ENCODE measurements around the gene ALDH1A2.
"Not testable (repeated sequence)": the region's sequence is repeated elsewhere in the genome, so short reads cannot be mapped to it uniquely, and the experiment has no call there.

ALDH1A2 gene

DNA sequence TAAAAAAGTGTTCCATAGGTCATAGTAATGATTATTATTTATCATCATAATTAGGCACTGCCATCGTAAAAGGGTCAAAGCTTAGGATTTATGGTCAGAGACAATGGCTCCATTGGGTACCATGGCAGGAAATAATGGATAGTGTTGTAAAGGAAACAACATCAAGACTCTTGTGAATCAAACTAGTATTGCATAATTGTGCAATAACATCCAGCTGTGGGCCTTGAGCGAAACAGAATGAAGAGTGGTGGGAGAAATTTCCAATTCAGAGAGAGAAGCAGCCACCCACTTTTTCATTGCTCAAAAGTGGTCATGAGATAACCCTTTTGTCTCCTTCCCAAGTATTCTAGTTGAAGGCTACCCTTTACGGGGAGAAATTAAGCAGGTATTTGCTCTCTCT, 61.7 kb downstream of the ALDH1A2 start:
- in situ Hi-C loops (cut with HindIII; ENCODE audit: low sequenced_read_pairs): no loop called here

DNA sequence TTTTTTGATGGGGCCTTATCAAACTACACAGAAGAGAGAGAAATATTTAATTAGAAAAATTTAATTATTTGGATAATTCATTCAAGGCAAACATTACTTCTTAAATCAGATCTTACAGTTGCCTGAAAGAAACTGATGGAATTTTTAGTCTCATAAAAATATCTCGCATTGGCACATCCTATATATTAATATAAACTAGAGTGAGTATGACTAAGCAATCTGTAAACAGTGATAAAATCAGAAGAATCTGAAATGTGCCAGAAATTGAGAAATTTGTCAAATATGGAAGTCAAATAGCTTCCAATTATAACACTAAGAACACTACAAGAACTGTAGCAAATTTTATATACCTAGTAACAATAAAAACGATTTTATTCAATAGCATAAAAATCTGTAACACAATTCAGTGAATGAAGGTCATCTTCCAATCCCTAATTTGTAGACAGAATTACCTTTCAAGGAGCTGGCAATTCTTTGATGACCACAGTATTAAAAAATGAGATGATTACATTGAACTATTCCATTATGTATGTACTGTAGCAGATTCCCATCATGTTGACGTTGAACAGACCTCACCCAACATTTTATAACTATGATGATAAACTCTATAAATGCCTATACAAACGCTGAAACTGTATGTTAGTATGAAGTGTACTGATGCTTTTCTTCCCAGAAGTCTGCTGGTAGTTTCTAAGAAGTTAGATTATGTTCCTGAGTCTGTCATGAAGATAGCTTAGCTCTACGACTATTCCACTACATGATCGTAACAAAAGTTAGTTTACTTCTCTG, 63.0 kb downstream of the ALDH1A2 start:
- in situ Hi-C loops (cut with HindIII; ENCODE audit: low sequenced_read_pairs): no loop called here

DNA sequence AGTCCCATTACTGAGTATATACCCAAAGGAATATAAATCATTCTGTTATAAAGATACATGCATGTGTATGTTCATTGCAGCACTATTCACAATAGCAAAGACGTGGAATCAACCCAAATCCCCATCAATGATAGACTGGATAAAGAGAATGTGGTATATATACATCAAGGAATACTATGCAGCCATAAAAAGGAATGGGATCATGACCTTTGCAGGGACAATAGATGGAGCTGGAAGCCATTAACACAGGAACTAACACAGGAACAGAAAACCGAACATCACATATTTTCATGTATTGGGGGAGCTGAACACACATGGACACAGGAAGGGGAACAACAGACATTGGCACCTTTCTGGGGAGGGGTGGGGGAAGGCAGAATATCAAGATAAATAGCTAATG, 65.8 kb downstream of the ALDH1A2 start:
- in situ Hi-C loops (cut with HindIII; ENCODE audit: low sequenced_read_pairs): not testable (repeated sequence)

DNA sequence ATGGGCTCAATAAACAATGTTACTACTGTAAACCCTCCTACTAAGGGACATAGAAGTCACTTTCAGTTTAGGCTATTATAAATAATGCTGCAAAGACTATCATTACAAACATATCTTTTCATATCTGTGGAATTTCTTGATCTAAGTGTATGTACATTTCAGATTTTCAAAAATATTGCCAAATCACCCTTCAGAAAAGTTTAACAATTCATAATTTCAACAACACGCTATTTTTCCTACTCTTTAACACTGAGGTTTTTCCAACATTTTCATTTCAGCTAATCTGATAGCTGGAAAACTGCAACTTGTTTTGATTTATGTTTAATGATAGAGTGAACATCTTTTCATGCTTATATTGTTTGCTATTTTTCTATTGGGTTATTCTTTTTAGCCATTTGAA, 69.0 kb downstream of the ALDH1A2 start:
- in situ Hi-C loops (cut with HindIII; ENCODE audit: low sequenced_read_pairs): no loop called here

DNA sequence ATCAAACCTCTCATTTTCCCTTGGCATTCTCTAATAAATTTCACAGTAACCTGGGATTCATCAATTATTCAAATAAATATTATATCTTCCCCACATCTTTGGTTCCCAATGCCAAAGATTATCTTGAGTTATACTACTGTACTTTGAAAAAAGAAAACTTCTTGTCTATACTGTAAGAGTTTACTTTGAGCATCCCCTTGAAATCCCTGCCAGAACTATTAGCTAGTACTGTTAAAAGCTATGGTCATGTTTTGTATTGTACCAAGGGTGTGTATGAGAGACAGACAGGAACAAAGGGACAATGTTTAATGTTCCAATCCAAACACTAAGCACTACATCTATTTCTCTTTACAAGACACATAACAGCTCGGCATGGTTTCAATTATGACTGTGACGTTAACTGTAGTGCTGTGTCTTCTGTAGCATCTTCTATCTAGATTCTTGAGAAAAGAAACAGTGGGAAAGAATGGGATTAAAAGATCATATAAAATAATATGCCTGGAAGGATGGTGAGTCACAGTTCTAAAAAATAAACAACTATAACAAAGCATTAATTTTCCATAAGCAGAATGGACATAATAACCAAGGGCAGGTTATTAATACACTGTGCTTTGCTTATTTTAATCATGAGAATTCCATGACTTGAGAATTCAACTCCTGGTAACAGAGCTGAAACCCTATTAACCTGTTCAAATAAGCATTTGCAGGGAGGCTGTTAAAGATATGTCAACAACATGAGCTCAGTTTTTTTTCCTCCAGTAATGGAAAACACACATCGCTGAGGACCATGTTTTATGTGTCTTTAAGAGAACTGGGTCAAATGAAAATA, 71.1 kb downstream of the ALDH1A2 start:
- in situ Hi-C loops (cut with HindIII; ENCODE audit: low sequenced_read_pairs): no loop called here

DNA sequence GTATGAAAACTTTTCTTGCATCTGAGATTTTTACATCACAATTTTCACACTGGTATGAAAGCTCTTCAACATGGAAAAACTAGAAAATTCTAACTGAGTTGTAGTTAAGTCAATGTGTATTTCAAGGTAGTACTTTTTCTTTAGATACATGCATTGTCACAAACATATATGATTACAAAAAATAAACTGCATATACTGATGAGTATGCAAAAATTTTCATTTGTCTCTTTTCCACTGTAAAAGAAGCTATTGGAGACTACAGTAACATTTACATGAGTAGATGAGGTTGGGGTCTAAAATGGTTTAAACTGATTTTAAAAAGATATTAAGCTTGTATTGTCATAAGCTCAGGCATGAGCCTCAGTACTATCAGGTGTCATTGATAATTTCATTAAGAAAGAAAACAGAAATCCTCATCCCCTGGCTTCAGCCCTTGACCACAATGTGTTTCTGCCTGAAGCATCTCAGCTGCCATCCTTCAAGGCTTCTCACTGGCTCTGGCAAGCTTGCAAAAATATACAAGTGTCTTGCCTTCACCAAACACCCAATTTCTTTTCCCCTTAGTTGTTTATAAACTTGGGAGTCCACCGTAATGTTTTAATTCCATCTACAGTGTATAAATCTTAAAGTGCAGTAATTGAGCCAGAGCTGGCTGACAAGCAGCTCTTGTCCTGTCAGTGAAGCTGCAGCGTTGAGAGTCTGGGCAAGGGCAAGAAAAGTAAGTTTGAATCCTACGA, 71.9 kb downstream of the ALDH1A2 start:
- in situ Hi-C loops (cut with HindIII; ENCODE audit: low sequenced_read_pairs): no loop called here

DNA sequence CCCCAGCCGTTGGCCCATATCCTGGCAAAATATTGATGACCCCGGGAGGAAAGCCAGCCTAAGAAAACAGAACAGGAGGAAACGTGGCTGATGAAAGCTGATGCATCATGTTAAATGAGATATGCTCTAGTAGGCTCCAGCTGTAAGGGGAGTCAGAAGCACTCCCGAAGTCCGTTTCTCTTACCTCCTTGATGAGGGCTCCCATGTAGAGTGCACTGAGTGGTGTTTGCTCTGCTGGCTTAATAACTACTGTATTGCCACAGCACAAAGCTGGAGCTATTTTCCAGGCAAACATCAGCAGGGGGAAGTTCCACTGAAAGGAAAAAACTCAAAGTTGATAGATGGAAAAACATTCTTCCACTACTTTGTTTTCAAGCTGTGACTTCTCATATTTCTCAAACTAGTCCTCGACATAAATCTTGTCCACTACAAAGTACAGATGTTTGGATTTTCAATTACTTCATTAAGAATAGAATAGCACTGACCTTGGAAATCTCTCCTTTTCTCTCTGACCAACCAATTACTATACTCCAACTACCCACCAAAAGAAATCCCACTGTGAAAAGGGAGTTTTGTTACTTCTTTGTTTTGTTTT, 72.7 kb downstream of the ALDH1A2 start:
- in situ Hi-C loops (cut with HindIII; ENCODE audit: low sequenced_read_pairs): no loop called here

DNA sequence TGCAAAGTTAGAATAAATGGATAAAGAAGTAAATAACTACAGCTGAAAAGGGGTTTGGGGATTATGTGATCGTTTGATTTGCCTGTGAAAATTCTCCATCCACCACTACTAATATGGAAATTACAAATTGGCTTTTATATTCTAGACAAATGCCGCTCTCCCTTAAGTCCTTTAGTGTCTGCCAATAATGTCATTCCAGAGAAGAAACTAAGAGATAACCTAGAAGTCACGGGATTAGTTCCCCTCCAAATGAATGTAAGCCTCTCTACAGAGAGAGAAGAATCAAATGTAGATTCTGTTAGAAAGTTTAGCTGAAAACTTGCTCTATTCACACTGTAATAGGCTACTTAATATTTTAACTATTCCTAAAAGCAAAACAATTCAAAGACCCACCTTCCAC, 92.0 kb downstream of the ALDH1A2 start:
- in situ Hi-C loops (cut with HindIII; ENCODE audit: low sequenced_read_pairs): no loop called here

DNA sequence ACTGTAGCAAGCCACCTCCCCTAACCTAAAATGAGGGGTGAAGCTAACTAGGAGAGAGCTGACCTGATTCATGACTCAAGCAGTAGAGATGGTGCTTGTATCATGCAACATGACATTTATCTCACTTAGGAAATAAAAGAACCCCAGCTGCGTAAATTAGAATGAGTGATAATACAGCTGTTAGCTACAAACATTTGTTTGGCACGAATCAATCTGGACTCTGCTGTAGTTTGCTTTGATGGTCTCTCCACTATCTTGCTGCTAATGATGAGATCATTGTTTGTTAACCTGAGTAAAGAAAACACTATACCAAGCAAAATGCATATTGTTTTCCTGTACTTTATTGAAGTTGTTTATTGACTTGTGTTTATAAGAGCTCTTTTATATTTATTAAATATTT, 92.6 kb downstream of the ALDH1A2 start:
- in situ Hi-C loops (cut with HindIII; ENCODE audit: low sequenced_read_pairs): no loop called here

DNA sequence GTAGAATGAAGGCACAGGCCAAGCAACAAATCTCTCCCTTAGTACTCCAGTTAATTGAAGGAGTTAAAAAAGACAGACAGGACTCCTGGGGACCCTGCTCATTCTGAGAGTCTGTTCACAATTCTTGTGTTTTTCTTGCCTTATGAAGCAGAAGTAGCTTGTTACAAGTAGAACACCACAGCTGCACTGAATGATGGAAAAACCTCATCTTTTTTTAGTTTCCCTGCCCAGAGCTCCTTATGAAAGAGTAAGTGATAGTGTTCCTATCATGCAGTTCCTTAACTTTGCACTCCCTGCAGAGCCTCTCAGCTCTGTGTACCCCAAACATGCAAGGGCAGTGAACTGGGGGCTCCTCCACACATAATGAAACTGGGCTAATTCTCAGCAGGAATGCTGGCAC, 95.5 kb downstream of the ALDH1A2 start:
- in situ Hi-C loops (cut with HindIII; ENCODE audit: low sequenced_read_pairs): no loop called here

DNA sequence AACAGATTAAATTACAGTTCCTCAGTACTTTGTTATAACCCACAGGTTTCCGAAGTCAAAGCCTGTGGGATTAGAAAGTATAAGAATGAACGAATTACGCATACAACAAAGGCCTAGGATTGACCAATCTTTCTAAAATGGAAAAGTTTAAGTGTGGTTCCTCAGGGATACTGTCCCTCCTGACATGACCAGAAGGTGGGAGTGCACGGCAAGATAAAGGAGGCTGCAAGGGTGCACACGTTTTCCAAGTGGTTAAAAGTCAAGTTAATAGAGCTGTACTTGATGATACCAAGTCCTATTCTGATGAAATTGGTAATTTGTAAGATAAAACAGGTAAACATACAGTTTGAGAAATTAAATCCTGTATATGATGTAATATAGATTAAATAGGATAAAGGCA, 96.2 kb downstream of the ALDH1A2 start:
- in situ Hi-C loops (cut with HindIII; ENCODE audit: low sequenced_read_pairs): no loop called here

DNA sequence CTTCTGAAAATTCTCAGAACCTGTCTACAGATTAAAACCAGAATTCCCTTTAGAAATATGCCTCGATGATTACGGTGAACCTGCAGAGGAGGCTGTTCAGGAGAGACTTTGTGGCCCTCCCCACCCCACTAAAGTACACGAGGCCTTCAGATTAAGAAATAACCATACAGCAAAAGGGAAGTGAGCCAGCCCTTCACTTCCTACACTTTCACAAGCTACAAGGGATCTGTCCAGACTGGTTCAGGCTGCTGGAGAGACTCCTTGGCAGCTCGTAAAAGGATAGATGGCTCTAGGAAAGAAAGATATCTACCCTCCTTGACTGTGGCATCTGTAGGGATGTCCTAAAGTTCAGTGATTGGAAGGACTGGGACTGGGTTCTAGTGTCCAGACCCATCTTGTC, 102.6 kb downstream of the ALDH1A2 start:
- in situ Hi-C loops (cut with HindIII; ENCODE audit: low sequenced_read_pairs): no loop called here

DNA sequence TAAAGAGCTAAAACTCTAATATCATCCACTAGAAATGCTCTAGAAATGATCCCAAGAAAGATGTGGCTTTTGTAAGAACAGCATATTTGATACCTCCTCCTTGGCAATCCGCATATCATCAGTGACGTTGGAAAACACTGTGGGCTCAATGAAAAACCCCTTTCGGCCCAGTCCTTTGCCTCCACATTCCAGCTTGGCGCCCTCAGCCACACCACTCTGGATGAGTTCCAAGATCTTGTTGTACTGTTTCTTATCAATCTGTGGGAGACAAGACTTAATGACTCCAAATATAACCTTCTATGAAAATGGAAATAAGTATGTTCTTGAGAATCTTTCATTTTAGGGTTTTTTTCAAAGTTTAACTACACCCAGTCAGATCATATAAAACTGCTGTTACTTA, 103.6 kb downstream of the ALDH1A2 start:
- in situ Hi-C loops (cut with HindIII; ENCODE audit: low sequenced_read_pairs): no loop called here

DNA sequence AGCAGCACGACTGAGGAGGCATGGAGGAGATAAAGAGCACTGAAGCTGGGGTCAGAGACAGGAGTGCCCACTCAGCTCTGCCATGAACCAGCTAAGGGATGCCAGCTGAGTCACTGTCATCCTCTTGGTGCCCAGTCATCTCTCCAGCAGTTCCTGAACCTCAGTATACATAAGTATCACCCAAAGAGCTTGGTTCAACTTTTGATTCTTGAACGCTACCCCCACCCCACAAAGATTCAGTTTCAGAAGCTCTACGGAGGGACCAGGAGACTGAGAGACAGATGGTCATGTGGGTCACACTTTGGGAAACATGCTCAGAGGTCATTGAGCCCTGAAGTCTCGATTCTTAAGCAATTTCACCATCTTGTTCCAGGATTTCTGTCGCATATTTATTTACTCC, 108.4 kb downstream of the ALDH1A2 start:
- in situ Hi-C loops (cut with HindIII; ENCODE audit: low sequenced_read_pairs): no loop called here

DNA sequence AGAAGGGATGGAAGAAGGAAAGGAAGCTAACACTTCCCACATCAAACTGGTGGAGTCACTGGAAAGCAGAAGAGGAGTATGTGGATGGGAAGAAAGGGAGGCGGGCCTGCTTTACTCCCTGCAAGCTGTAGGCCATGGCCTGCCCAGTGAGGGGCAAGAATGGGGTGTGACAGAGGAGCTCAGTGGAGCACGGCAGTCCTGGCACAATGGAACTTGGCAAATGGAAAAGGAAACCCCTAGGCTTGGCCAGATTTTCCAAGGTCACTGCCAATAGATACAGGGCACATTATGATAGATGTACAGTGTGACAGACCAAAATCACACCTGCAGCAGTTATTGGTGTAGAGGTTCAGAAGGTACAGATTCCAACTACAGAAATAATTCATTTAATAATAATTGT, 111.6 kb downstream of the ALDH1A2 start:
- in situ Hi-C loops (cut with HindIII; ENCODE audit: low sequenced_read_pairs): no loop called here

DNA sequence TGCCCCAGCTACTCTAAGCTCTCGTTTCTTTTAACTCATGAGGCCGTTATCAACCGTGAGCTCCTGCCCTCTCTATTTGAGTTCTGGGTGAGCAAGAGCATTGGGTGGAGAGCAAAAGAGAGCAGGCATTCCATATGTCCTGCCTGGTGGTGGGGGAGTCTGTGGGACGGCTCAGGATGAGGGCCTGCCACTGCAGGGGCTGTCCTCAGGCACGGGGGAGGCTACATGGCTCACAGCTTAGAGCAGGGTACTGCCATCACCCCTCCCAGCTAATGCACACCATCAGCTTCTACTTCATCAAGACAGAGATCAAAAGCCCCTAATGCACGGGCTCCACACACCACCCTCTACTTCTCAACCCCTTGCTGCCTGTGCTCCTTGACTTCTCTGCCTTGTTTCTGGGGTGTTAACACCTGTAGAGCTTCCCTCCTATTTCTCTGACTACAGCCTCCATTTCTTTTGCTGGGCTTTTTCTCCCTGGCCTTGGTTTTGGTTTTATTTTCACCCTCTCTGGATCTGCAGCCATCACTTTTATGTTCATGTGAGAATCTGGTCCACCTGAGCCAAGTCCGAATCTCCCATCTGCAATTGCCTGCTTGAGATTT, 114.1 kb downstream of the ALDH1A2 start:
- in situ Hi-C loops (cut with HindIII; ENCODE audit: low sequenced_read_pairs): no loop called here

DNA sequence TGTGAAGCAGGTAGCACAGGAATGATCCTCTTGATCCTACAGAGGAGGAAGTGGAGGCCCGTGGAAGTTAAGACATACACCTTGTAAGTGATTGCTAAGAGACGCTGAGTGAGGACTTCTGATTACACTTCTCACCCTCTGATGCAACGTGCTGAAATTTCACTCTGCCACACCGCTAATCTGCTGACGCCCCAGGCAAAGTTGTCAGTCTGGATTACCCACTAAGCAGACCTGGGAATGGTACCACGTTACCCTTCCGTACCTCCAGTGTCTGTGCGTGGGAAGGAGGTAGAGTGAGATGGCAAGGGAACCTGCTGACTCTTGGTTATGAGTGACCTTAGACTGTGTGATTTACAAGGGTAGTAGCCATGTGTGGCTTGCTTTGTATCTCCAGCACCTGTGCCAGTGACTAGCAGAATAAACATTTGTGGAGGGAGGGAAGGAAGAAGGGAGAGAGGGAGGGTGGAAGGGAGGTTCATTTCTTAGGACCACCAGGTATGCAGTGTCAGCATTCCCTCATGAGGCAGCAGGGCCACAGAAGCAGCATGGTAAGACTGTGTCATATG, 115.0 kb downstream of the ALDH1A2 start:
- in situ Hi-C loops (cut with HindIII; ENCODE audit: low sequenced_read_pairs): no loop called here

DNA sequence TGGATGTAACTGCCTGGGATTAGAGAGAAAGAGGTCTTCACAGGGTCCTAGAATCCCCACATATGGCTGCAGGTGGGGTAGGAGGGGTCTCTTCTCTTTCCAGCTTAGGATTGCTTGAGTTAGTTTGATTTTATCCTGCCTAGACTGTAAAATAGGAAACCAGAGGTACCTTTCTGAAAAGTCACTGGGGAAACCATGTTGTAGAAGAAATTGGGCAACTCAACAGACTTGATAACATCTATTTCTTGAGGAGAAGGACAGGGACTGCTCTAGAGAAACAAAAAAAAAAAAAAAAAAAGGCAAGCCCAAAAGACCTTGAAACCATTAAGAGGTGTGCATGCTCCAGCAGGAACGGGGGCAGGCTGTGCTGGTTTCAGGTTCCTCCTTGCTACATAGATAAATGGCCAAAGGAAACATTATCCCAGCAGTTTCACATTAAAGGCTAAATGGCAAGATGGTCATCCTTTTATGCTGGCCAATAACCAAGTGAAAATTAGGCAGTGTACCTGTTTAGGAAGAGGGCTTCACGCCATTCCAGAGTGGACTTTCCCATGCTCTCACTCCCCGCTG, 116.1 kb downstream of the ALDH1A2 start:
- in situ Hi-C loops (cut with HindIII; ENCODE audit: low sequenced_read_pairs): no loop called here

DNA sequence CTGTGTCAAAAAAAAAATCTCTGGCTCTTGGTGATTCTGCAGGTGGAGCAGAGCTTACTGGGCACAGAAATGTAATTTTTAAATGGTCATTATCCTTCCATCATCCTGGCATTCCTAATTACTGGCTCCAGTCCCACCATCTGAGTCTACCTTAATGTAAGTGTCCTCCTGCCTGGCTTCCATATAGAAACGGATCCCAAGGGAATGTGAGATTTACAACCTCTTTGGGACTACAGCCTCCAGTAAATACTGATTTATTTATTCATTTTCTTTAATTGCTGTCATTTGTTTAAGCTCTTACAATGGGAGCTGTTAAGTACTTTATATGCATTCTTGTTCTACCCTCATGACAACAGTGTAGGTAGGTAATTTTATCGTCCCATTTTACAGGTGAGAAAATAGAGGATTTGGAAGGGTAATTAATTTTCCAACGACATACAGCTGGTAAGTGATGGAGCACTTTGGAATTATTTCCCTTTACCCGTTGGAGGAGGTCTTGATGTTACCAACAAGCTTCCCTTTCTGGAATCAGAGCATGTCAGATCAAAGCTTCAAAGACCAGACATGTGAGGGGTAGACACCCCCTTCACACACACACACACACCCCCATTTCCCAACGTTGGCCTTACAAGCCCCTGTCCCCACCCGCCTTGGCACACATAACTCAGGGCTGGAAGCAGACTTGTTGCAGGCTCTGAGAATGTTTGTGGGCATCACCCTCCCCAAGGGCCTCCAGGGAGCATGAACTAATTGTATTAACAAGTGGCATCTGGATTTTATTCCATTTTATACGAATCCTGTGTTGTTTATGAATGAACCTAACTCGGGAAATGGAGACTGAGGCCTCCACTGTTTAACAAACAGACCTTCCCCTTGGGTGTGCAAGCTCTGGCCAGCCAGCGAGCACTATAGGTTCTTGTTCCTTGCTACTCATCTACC, 116.9 kb downstream of the ALDH1A2 start:
- in situ Hi-C loops (cut with HindIII; ENCODE audit: low sequenced_read_pairs): no loop called here

Data from DLD1 (cell line).